Measurements from ENCODE around the gene SNX2.

Gene SNX2

GRCh38 chr5:122863240-122863639, 88.4 kb downstream of the SNX2 start:
- in situ Hi-C loops (cut with HindIII; ENCODE audit: low pct_unique_long_range_greater_than_20kb, low sequenced_read_pairs), result no loop called here
- no peak for DNase-seq (ENCODE audit: low read depth in 1 of 2, low spot score in 1 of 2)
- TF ChIP-seq JUND (IDR thresholded peaks at IDR 0.05; ENCODE audit: low read depth), result no peak

GRCh38 chr5:122863721-122864120, 88.8 kb downstream of the SNX2 start:
- in situ Hi-C loops (cut with HindIII; ENCODE audit: low pct_unique_long_range_greater_than_20kb, low sequenced_read_pairs), result no loop called here
- TF ChIP-seq JUND (IDR thresholded peaks at IDR 0.05; ENCODE audit: low read depth), result no peak
- DNase-seq (ENCODE audit: low read depth in 1 of 2, low spot score in 1 of 2), result no peak

- TF ChIP-seq JUND (IDR thresholded peaks at IDR 0.05; ENCODE audit: low read depth), result no peak
- in situ Hi-C loops (cut with HindIII; ENCODE audit: low pct_unique_long_range_greater_than_20kb, low sequenced_read_pairs), result no loop called here
- DNase-seq (ENCODE audit: low read depth in 1 of 2, low spot score in 1 of 2), result no peak
These were observed 89.5 kb downstream of the SNX2 start for GRCh38 chr5:122864400-122864799.

- no peak for DNase-seq (ENCODE audit: low read depth in 1 of 2, low spot score in 1 of 2)
- in situ Hi-C loops (cut with HindIII; ENCODE audit: low pct_unique_long_range_greater_than_20kb, low sequenced_read_pairs), result no loop called here
- no peak for TF ChIP-seq JUND (IDR thresholded peaks at IDR 0.05; ENCODE audit: low read depth)
These were observed 90.0 kb downstream of the SNX2 start for GRCh38 chr5:122864842-122865241.

- in situ Hi-C loops (cut with HindIII; ENCODE audit: low pct_unique_long_range_greater_than_20kb, low sequenced_read_pairs), result no loop called here
- DNase-seq (ENCODE audit: low read depth in 1 of 2, low spot score in 1 of 2), result no peak
- TF ChIP-seq JUND (IDR thresholded peaks at IDR 0.05; ENCODE audit: low read depth), result no peak
These were observed 95.5 kb downstream of the SNX2 start for GRCh38 chr5:122870219-122870856.

- in situ Hi-C loops (cut with HindIII; ENCODE audit: low pct_unique_long_range_greater_than_20kb, low sequenced_read_pairs), result no loop called here
- DNase-seq (ENCODE audit: low read depth in 1 of 2, low spot score in 1 of 2), result peak in 1 of 2 experiments; percentile 31
- no peak for TF ChIP-seq JUND (IDR thresholded peaks at IDR 0.05; ENCODE audit: low read depth)
These were observed 96.8 kb downstream of the SNX2 start for GRCh38 chr5:122871661-122872060.

- in situ Hi-C loops (cut with HindIII; ENCODE audit: low pct_unique_long_range_greater_than_20kb, low sequenced_read_pairs), result no loop called here
- no peak for TF ChIP-seq JUND (IDR thresholded peaks at IDR 0.05; ENCODE audit: low read depth)
These were observed 99.4 kb downstream of the SNX2 start for GRCh38 chr5:122874179-122874875.

GRCh38 chr5:122877518-122877917, 102.6 kb downstream of the SNX2 start:
- DNase-seq (ENCODE audit: low read depth in 1 of 2, low spot score in 1 of 2), result no peak
- no peak for TF ChIP-seq JUND (IDR thresholded peaks at IDR 0.05; ENCODE audit: low read depth)
- in situ Hi-C loops (cut with HindIII; ENCODE audit: low pct_unique_long_range_greater_than_20kb, low sequenced_read_pairs), result no loop called here

More at GRCh38 chr5:122874179-122874875, 99.4 kb downstream of the SNX2 start:
- no peak for DNase-seq (ENCODE audit: low read depth in 1 of 2, low spot score in 1 of 2)

GRCh38 chr5:122879076-122879475, 104.2 kb downstream of the SNX2 start:
- in situ Hi-C loops (cut with HindIII; ENCODE audit: low pct_unique_long_range_greater_than_20kb, low sequenced_read_pairs), result no loop called here
- DNase-seq (ENCODE audit: low read depth in 1 of 2, low spot score in 1 of 2), result no peak
- no peak for TF ChIP-seq JUND (IDR thresholded peaks at IDR 0.05; ENCODE audit: low read depth)
